Right forelimb (tissue), 1 donor: ENCODE results near the gene EEF1A2.

ENCODE experiments used
- DNase-seq: peaks from one replicate; pipeline ENCODE4 v3.0.0-alpha.2; 2018

EEF1A2 gene

GRCh38 chr20:63466861-63467260 is 32.0 kb downstream of the EEF1A2 start:
- DNase-seq: no peak

DNA sequence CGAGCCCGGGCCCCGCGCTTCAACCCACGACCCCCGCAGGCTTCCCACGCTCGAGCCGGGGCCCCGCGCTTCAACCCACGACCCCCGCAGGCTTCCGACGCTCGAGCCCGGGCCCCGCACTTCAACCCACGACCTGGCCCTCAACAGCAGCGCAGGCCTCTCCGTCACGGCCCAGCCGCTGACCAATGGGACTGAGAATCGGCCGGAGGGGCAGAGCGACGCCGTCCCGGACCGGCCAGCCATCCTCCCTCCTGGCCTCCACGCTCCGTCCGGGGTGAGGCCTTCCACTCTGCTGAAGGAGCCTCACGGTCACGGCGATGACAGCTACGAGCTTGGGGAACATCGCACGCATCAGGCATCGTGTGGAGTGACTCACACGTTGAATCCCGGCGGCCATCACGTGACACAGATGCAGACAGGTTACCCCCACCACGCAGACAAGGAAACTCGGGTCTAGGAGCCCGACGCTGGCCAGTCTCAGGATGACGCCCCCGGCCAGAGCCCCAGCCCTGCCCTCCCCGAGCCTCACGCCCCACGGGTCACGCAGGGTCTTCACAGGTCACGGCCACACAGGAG is 32.5 kb downstream of the EEF1A2 start:
- no peak for DNase-seq

DNA sequence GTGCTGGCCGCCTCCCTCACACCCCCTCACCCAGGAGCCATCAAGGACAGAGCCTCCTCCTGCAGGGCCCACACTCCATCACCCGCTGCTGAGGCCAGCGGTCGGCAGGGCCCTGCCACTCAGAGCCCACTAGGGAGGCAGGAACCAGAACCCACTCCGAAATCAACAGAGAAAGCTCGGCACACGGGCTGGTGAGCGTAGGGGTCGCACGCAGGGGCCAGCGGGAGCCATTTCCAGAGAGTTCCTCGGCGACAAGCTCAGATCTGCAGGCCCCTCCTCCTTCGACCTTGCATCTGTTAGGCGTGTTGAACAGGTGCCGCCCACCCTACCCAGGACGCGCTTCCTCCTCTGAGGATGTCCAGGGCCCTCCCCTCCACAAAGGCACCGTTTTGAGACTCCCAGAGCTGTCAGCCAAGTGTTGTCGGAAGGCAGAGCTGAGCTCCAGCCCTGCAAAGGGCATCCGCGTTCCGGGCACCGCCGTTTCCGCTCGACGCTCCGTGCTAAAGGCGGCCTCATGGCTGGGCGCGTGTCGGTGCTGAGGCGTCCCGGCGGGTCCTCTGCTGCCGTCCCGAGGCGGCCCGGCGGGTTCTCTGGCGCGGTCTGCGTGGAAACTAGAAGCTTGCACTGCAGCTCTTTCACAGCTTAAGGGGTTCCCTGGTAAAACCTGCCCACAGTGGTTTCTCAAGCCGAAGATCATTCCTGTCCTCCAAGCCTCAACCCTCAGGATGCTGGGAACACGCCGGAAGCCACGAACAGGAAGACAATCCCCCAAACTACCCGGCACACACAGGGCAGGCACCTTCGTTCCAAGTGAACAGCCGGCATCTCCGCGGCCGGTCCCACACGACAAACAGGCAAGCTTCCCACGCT is 33.3 kb downstream of the EEF1A2 start:
- no peak for DNase-seq

DNA sequence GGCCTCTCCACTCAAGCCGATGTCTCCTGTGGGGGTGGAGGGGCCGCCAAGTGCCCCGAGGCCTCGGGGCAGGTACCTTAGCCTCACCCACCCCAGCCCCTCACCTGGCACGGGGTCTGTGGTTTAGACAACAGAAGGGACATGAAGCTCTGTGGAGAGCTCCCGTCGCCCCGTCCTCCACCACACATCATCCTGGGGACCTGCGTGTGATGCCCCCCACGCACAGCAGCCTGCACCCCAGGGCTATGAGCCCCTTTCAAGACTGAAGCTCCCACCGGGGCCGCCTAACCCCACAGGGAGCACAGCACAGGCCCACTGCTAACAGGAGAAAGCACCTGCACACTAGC is 34.6 kb downstream of the EEF1A2 start:
- no peak for DNase-seq

DNA sequence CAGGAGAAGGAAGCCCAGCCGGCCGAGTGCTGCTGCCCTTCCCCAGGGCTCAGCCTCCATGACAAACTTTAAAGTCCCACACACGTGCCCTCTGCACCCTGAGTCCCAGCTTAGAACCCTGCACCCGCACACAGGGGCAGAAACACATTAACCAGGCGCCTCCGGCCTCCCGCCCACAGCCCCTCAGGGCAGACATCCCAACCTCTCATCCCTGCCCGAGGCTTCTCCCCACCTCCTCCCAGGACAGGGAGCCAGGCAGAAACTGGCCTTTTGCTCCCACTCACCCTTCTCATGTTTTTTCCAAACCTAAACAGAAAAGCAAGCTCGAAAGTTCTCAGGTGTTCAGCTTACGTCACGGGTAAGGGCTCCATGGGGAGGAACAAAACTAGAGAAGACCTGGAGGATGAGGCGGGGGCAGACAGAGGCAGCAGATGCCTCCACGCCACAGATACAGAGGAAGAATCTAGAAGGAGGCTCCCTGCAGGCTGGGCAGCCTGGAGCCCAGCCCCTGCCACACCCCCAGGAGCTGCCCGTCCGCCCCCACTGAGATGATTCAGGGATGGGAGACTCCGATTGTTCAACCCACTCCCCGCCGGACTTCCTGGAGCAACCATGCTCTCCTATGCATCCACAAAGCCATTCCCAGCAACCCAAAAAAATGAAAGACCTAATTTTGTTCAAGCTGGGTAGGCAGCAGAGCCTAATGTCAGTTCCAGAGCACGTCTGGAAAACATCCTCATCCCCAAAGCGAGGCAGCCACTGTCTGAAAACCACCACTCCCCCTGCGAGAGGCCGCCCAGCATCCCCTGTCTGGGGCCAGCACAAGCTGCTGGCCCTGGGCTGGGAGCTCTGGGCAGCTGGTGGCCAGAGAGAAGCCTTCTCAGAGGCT is 35.2 kb downstream of the EEF1A2 start:
- DNase-seq: no peak

DNA sequence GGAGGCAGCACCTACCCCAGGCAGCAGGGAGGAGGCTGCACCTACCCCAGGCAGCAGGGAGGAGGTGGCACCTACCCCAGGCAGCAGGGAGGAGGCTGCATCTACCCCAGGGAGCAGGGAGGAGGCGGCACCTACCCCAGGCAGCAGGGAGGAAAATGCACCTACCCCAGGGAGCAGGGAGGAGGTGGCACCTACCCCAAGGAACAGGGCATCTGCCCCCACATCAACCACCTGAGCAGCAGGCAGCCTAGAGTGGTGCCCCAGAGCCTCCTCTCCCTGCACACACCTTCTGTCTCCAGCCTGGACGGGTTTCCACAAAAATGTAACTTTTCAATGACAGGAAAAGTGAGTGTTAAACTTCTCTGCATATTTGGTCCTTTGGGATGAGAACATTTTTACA is 36.6 kb downstream of the EEF1A2 start:
- no peak for DNase-seq

- no peak for DNase-seq
These were observed 37.6 kb downstream of the EEF1A2 start for GRCh38 chr20:63461104-63461763.

DNA sequence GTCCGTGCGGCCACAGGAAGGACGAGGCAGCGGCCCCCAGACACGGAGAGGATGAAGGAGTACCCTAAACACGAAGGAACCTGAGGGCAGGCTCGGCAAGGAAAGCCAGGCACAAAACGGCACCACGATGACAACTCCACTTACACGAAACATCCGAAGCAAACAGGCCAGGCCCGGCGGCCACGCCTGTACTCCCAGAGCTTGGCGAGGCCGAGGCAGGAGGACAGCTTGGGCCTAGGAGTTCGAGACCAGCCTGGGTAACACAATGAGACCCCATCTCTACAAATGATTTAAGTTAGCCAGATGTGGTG is 39.9 kb downstream of the EEF1A2 start:
- no peak for DNase-seq

DNA sequence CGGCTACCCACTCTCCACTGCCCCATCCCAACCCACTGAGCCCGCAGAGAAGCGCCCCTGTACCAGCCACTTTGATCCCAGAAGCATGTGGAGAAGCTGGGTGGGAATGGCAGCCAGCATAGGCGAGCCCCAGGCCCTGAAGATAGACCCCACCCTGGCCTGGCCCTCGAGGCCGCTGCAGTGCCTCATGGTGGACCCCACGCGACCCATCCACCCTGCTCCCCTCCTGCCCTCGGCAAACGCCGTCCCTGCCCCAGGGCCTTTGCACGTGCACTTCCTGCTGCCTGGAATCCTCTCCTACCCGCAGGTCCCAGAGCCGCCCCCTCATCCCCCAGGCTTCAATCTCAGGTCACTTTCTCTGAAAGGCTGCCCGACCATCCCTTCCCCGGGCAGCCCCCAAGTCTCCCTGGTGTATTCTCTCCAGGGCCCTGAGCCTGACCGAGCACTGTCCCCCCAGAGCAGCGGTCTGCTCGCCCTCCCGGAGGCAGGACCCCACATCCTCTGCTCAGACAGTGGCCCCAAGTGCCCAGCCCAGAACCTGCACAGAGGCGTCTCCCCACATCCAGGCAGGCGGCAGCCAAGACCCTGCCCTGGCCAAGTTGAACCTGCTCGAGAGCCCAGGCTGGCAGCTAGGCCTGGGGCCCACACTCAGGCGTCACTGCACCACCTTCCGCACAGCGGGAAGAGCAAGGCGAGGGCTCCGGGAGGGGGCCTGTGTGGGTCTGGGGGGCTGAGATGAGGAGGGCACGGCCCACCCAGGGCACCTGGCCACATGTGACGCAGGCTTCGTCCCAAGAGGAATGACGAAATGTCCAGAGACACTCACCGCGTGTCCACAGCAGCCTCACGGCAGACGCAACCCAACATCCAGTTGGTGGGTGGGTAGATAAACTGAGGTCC is 40.5 kb downstream of the EEF1A2 start:
- no peak for DNase-seq

DNA sequence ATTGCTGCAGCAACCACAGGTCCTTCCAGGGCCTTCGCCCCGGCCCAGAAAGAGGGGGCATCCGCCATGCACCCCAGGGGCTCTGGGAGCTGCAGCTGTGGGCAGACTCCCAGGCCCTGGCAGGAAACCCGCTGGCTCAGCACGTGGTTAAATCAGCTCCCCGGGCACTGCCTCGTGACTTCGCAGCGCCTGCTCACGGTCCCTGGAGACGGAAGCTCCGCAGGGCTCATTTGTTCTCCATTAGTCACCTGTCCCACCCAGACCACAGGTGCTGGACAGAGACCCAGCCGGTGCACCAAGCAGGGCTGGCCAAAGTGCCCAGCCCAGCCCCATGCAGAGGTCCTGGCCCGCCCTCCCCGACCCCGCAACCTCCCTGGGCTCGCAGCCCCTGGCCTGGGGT is 41.1 kb downstream of the EEF1A2 start:
- no peak for DNase-seq

DNA sequence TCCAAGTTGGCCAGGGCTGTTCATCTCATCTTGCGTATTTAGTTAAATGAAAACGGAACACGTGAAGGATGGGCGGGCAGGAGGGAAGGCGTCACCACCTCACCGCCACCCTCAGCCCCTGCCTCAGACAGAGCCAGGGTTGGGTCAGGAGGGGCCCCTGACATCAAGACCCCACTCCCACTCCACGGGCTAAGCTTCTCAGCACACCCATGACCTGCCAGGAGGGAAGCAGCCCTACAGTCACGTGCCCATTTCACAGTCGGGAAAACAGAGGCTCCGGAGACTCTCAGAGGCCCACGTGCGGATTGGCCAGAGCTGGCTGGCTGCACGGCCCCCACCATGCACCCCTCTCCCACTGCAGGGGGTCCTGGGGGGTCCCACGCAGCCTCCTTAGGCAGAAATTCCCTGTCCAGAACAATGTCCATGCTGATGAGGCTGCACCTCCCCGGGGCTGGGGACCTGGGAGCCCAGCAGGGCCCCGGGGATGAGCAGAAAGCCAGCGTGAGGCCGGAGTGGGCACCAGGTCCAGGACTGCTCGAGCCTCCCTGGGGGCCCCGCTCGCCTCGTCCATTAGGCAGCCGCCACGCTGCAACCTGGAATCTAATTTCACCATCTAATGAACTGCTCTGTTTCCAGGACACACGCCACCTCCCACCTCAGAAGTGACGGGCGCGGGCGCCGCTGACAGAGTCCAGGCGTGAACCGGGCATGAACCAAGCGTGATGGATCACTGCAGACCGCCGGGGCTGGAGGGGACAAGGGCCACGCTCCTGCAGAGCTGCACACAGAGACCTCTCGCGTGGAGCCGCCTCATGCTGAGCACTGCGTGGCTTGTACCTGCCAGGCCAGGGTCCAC is 42.2 kb downstream of the EEF1A2 start:
- DNase-seq: no peak

DNA sequence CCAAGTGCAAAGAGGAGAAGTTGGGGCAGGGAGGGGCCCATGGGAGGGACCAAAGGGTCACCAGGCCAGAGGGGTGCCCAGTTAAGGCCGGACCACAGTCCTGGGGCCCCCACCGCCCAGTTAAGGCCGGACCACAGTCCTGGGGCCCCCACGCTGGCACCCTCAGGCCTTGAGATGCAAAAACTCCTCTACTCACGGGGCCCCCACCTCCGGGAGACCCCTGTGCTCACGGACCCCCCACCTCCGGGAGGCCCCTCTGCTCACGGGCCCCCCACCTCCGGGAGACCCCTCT is 43.4 kb downstream of the EEF1A2 start:
- no peak for DNase-seq

DNA sequence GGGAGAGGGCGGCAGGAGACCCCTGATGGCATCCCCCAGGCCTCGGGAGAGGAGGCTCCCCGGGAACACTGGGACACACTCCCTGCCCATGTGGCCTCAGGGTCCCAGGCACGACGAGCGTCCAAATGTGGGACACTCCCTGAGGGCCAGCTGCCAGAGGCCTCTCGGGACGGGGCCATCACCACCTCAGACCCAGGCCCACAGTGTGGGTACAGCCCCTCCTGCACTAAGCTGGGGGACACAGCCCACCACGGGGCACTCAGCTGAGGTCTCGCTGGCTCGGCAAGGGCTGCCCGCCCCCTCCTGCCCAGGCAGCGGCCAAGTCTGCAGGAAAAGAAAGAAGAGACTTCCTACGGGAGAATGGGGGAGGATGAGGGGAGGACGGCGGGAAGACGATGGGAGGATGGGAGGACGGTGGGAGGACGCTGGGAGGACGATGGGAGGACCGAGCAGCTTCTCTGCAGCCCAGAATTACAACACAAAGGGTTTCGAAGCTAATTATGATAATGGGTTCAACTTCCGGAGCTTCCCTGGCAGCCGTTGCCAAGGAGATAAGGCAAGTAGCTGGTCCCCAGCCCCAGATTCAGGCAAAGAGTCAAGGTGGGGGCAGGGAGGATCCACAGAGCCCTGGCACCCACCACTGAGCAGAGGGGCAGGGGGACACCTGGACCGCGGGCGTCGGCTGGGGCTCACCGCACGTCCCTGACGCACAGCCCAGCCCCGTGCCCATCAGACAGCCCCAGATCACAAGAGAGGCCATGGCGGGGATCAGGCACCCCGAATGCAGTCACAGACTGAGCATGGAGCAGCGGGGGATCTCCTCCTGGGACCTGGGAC is 43.9 kb downstream of the EEF1A2 start:
- no peak for DNase-seq

- no peak for DNase-seq
These were observed 45.9 kb downstream of the EEF1A2 start for GRCh38 chr20:63452821-63453523.

DNA sequence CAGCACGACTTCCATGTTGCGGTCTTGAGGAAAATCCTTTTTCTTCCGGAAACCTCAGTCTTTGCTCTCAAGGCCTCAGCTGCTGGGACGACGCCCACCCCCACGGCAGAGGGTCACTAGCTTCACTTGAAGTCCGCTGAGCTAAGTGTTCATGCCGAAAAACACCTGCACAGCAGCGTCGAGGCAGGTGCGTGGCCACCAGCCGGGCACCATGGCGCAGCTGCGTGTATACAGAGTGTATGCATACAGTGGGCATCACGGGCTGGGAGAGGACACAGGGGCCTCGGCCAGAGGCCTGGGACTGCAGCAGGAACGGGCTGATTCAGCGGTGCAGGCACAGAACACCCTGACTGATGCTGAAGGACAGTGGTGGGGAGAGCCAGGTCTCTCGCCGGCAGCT is 46.5 kb downstream of the EEF1A2 start:
- no peak for DNase-seq

- DNase-seq: no peak
These were observed 47.1 kb downstream of the EEF1A2 start for GRCh38 chr20:63451821-63452220.

GRCh38 chr20:63449796-63450730 is 48.8 kb downstream of the EEF1A2 start:
- DNase-seq: no peak

GRCh38 chr20:63449025-63449424 is 49.9 kb downstream of the EEF1A2 start:
- no peak for DNase-seq

DNA sequence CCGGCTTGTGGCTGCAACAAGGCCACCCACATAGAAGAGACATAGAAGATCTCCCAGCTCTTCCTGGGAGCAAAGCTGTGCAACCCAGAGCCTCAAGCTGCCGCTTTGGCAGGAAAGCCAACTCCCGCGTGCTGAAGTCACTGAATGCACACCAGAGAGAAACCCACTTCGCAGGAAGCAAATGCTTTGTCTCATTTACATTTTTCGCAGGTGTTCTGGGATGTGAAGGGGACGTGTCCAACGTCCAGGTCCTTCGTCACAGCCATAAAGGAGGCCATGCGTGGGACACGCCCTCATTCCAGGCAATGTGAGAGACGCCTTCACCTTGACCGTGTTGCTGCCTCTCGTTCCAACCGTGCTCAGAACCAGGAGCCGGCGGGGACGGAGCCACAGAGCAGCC is 50.9 kb downstream of the EEF1A2 start:
- no peak for DNase-seq
